Cardiac fibroblast (primary cell): ENCODE measurements around the gene HS3ST3A1.

Source experiments
- DNase-seq, 2 donors: peaks; one replicate each; pipeline versions ENCODE4 v3.0.0 to v3.0.0-alpha.2; 2010; ENCODE audit warnings: low read depth in 2 of 2
- H3K4me3 ChIP-seq, 2 donors: replicated peaks in 1 of 2; 1 replicate in 1 of 2; 2 replicates in 1 of 2; pipeline ENCODE4 v1.5.1; 2011; ENCODE audit warnings: low read depth in 2 of 2, low read length in 2 of 2, mild to moderate bottlenecking in 2 of 2, moderate library complexity in 1 of 2
- TF ChIP-seq, protein P1 (sequence below): IDR thresholded peaks from one replicate; pipeline ENCODE4 v1.5.1; 2011; ENCODE audit warnings: low read depth, mild to moderate bottlenecking, low read length, inconsistent platforms

Gene HS3ST3A1

DNA sequence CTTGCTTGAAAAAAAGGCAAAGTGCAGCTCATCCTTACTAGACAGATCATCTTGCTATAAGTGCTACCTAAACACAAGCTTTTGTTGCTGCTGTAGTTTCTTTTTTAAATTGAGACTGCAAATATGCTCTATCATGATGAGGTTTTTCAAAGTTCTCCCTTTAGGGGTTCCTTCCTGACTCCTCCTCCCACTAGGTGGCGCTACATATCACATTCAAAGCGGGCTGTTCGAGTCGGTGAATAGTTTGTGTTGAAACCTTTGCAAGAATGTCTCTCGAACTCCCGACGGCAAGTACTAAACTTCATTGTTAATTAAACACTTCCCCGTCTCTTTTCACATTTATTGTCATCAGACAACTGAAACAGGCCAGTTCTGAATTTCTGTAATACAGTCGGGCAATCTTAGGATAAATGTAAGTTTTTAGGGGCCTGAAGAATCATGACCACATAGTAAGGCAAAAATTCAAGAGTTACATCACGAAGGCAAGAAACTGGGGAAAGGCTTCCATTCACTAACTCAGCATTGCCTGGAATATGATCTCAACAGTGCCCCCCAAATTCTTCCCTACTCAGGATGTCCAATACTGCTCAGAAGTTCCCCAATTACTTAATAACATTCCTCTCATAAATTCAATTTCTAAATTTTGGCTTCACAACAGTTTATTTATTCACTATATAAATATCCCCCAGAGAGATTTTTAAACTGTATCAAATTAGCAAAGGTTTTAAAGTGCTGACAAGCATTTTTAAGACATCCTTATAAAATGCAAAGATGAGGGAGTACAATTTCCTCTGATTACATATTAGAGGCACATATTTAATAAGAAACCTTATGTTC lies 6.7 kb downstream of the HS3ST3A1 start:
- peak; percentile 90 to 94 for DNase-seq
- no peak overlapping the region for H3K4me3 ChIP-seq
- TF ChIP-seq, protein P1, sequence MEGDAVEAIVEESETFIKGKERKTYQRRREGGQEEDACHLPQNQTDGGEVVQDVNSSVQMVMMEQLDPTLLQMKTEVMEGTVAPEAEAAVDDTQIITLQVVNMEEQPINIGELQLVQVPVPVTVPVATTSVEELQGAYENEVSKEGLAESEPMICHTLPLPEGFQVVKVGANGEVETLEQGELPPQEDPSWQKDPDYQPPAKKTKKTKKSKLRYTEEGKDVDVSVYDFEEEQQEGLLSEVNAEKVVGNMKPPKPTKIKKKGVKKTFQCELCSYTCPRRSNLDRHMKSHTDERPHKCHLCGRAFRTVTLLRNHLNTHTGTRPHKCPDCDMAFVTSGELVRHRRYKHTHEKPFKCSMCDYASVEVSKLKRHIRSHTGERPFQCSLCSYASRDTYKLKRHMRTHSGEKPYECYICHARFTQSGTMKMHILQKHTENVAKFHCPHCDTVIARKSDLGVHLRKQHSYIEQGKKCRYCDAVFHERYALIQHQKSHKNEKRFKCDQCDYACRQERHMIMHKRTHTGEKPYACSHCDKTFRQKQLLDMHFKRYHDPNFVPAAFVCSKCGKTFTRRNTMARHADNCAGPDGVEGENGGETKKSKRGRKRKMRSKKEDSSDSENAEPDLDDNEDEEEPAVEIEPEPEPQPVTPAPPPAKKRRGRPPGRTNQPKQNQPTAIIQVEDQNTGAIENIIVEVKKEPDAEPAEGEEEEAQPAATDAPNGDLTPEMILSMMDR, result peak; percentile 84

DNA sequence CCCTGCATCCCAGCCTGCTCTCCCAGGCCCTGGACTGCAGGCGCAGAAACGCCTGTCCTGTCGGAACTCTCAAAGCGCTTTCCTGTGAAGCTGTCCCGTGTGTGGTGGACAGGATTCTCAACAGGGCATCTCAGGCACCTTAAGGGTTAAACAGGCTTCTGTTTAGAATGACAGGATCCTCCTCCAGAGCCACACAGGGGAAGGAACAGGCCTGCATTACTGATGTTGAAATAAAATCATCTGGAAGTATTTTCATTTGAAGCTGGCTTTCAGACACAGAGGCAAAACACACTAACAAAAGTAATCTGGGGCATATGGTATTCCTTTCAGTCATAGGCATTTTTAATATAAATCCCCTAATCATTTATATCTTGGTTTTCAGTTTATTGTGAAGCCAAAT lies 7.4 kb downstream of the HS3ST3A1 start:
- no peak for DNase-seq
- H3K4me3 ChIP-seq, result no peak overlapping the region
- TF ChIP-seq, protein P1, result no peak

DNA sequence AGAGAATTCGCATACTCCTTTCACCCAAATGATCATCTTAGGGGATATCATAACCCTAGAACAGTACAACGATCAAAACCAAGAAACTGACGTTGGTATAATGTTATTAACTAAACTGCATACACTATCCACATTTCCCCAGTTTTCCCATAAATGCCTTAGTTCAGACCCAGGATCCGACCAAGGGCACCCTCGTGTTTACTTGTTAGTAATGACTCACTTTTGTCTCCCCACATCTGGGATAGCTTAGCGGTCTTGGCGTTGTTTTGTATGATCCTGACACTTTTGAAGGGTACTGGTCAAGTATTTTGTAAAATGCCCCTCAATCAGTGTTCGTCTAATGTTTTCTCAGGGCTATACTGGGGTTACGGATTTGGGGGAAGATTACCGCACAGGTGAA lies 8.0 kb downstream of the HS3ST3A1 start:
- no peak for DNase-seq
- TF ChIP-seq, protein P1, result no peak

DNA sequence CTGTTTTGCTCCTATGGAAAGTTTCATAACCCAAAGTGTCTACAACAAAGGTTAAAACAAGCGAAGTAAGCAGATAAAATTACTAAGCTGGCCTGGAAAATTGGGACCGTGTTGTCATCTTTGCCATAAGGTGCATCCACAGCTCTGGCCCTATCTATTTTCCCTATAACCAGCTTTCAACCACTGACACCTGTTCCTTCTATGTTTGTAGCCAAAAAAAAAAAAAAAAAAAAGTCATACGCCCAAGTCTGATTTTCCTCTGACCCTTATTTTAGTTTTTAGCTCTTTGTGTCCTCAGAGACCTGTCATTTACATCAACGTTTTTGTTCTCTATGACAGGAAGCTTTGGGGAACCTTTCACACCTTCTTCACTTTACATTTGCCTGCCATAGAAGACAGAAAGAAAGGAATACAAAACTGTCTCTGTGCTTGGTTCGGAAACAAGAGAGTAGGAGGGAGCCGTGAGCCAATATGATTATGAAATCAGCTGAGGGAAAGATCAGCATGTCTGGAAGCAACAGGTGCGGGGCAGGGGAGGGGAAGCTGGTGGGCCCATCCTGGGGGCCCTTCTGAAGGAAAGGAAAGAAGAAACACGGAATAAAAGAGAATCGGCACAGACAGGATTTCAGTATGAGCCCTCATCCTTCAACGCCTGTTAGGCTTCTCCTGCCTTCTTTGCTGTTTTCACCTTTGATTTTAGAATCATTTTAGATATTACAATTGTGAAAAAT lies 8.5 kb downstream of the HS3ST3A1 start:
- H3K4me3 ChIP-seq, result no peak overlapping the region
- TF ChIP-seq, protein P1, result no peak
- no peak for DNase-seq

More for the DNA sequence above, 8.0 kb downstream of the HS3ST3A1 start:
- no peak overlapping the region for H3K4me3 ChIP-seq

DNA sequence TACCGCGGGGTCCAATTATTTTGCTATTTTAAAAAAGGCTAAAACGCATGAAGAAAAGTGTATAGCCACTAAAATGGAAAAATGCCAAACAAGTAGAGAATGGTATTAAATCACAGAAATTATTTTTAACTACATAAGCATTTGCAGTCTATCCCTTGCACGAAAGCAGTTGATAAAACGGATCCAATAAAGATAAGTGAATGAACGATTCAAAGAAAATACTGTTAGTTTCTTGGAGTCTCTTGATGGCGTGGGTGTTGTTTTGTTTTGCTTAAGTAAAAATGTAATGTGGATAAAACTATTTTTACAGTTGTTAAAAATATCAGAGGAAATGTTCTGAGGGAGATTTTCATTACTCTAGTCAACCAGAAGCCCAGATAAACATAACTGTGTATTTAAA lies 9.3 kb downstream of the HS3ST3A1 start:
- TF ChIP-seq, protein P1, result no peak
- peak in 1 of 2 donors; percentile 57 for DNase-seq
- no peak overlapping the region for H3K4me3 ChIP-seq

DNA sequence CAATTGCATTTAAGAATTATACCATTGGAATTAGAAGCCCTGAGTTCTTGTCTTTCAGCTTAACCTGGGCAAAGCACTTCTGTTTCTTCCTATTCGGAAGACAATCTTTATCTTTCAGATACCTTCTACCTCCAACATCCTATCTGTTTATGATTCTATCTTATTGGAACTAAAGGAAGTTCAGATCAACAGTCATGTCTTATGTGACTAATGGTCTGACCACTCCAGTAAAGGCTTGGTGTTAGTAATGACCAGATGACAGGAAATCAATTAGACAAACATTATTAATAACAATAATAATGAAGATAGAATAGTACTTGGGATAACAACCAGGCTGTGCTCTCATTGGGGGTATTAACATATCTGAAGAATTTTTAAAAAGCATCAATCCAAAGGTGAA lies 11.3 kb downstream of the HS3ST3A1 start:
- TF ChIP-seq, protein P1, result no peak
- DNase-seq, result peak in 1 of 2 donors; percentile 57
- no peak overlapping the region for H3K4me3 ChIP-seq
